ENCODE results near the gene FGF22. TPM values are rescaled to one million over a fixed set of nuclear protein-coding genes. Genes with fewer than 3 reads are reported as not detected.

The FGF22 gene
- polyA plus RNA-seq, 1 donor from 2014 or later = 0.48 TPM

GRCh38 chr19:644363-644762 lies 4.7 kb downstream of the FGF22 start:
- no peak for TF ChIP-seq CTCF (IDR thresholded peaks at IDR 0.05; ENCODE audit: poor library complexity, severe bottlenecking)
- no peak for TF ChIP-seq SMC3 (conservative IDR thresholded peaks at IDR 0.05; ENCODE audit: poor library complexity)
- no peak for TF ChIP-seq MXI1 (conservative IDR thresholded peaks at IDR 0.05; ENCODE audit: poor library complexity, severe bottlenecking)
- H3K9me2 ChIP-seq (ENCODE audit: insufficient read depth, low read length) = no peaks in the 10 kb centered on the region
- H3K79me2 ChIP-seq (replicated peaks; ENCODE audit: insufficient read depth, low read length) = no peaks in the 10 kb centered on the region
- H3K4me2 ChIP-seq (ENCODE audit: low read length) = no peak overlapping the region
- no peak overlapping the region for H3K9ac ChIP-seq (ENCODE audit: low read length)
- no peak overlapping the region for H2AFZ ChIP-seq (ENCODE audit: low read depth, low read length)
- no peaks in the 10 kb centered on the region for H3K36me3 ChIP-seq (ENCODE audit: insufficient read depth, low read length)
- no peaks in the 10 kb centered on the region for H4K20me1 ChIP-seq (ENCODE audit: insufficient read depth)
- no peak overlapping the region for H3K27ac ChIP-seq (ENCODE audit: low read length)
- no peaks in the 10 kb centered on the region for H3K9me3 ChIP-seq (ENCODE audit: low read length)
- H3F3A ChIP-seq (ENCODE audit: insufficient read depth, low read length, poor library complexity, severe bottlenecking) = no peaks in the 10 kb centered on the region
- H3K4me3 ChIP-seq (ENCODE audit: low read length) = no peak overlapping the region
- no peaks in the 10 kb centered on the region for H3K27me3 ChIP-seq (ENCODE audit: insufficient read depth, low read depth, low read length)

GRCh38 chr19:644789-645188 lies 5.1 kb downstream of the FGF22 start:
- Histone ChIP-seq H3K9me3 (ENCODE audit: low read length) (no peaks in the 10 kb centered on the region), H4K20me1 (ENCODE audit: insufficient read depth) (no peaks in the 10 kb centered on the region), H3K27ac (ENCODE audit: low read length) (no peak overlapping the region), H3K9ac (ENCODE audit: low read length) (no peak overlapping the region), H3K79me2 (replicated peaks; ENCODE audit: insufficient read depth, low read length) (no peaks in the 10 kb centered on the region), H3K4me2 (ENCODE audit: low read length) (no peak overlapping the region), H3F3A (ENCODE audit: insufficient read depth, low read length, poor library complexity, severe bottlenecking) (no peaks in the 10 kb centered on the region), H3K4me3 (ENCODE audit: low read length) (no peak overlapping the region), H3K9me2 (ENCODE audit: insufficient read depth, low read length) (no peaks in the 10 kb centered on the region), H2AFZ (ENCODE audit: low read depth, low read length) (no peak overlapping the region), H3K36me3 (ENCODE audit: insufficient read depth, low read length) (no peaks in the 10 kb centered on the region), H3K27me3 (ENCODE audit: insufficient read depth, low read depth, low read length) (no peaks in the 10 kb centered on the region)
- TF ChIP-seq REST (IDR thresholded peaks at IDR 0.05; ENCODE audit: borderline replicate concordance) = no peak
- TF ChIP-seq RAD21 (conservative IDR thresholded peaks at IDR 0.05) = no peak
- TF ChIP-seq POLR2AphosphoS5 (IDR thresholded peaks at IDR 0.05) = no peak
- no peak for TF ChIP-seq CTCF (IDR thresholded peaks at IDR 0.05; ENCODE audit: poor library complexity, severe bottlenecking)
- no peak for TF ChIP-seq SMC3 (conservative IDR thresholded peaks at IDR 0.05; ENCODE audit: poor library complexity)
- no peak for TF ChIP-seq MXI1 (conservative IDR thresholded peaks at IDR 0.05; ENCODE audit: poor library complexity, severe bottlenecking)
- TF ChIP-seq TAF1 (IDR thresholded peaks at IDR 0.05; ENCODE audit: low read depth) = no peak
- no peak for TF ChIP-seq EZH2 (IDR thresholded peaks at IDR 0.05; ENCODE audit: borderline replicate concordance, insufficient read depth, low read length, poor library complexity, severe bottlenecking)
- no peak for TF ChIP-seq EP300 (conservative IDR thresholded peaks at IDR 0.05; ENCODE audit: poor library complexity, severe bottlenecking)
